ENCODE measurements around the gene GALNT9.

Gene GALNT9

DNA sequence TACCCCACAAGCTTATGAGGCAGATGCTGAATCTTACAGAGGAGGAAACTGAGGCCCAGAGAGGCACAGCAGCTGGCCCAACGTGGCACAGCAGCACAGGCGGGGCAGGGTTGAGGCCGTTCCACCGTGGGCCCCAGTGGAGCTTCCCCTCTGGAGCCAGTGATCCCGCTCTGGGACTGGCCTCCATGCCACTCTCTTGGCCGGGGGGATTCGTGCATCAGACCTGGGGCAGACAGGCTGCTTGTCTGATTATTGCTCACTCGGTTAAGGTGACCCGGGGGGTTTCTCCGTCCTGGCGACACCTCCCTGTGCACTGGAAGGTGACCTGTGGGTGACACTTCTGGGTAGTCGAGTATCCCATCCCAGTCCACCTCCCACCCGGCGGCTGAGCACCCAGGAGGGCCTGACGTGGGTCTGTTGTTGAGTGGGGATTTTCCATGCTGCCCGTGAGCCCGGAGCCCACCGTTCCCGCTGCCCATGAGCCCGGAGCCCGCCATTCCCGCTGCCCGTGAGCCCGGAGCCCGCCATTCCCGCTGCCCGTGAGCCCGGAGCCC lies 157.3 kb downstream of the GALNT9 start:
- 0 out of 2 replicates have a peak, but pooled peaks cover 12% of the 10 kb centered on the region for H4K20me1 ChIP-seq
- peaks cover 20% of the 10 kb centered on the region; the same call in 1 of the 2 replicates for H3K27me3 ChIP-seq
- peak overlapping the region; percentile 19; the same call in 1 of the 2 replicates for H3K27ac ChIP-seq
- peaks cover 96% of the 10 kb centered on the region for H3K4me1 ChIP-seq
- H3K9me3 ChIP-seq = no peaks in the 10 kb centered on the region
- no peak for TF ChIP-seq Cebpa-rat (IDR thresholded peaks at IDR 0.05)
- no peak overlapping the region for H3K4me3 ChIP-seq
- no peaks in the 10 kb centered on the region for H3K36me3 ChIP-seq
- H3K4me2 ChIP-seq = peak overlapping the region; percentile 94
- peak overlapping the region; percentile 10; the same call in 1 of the 2 replicates for H3K9ac ChIP-seq

DNA sequence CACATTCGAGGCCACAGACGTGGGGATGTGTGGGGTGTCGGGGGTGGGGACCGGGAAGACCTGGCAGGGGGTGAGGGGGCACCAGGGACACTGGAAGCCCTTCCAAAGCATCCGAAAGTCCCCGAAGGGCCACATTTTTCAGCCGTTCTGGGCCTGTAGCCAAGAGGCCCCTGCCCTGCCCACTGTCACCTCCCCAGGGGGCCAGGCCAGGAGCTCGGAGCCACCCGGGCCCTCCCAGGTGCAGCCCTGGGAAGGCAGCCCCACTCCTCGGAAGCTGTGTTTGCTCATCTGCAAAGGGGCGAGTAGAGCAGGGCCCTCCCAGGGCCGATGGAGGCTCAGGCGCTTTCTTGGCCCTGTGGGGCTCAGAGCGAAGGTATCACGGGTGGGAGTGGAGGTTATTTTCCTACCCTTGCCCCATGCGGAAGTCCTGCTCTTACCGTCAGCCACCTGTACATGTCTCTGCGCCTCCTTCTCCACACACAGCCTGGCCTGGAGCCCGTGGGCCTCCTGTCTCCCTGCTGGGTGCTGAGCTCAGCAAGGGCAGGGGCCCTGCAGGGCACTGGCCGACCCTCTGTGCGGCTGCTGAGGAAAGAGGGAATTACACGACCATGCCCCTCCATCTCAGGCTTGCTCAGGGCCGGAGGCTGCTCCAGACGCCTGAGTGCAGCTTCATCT lies 158.0 kb downstream of the GALNT9 start:
- H3K4me3 ChIP-seq = no peak overlapping the region
- no peaks in the 10 kb centered on the region for H3K9me3 ChIP-seq
- H3K36me3 ChIP-seq = no peaks in the 10 kb centered on the region
- peak overlapping the region; percentile 94 for H3K4me2 ChIP-seq
- peak overlapping the region; percentile 19; the same call in 1 of the 2 replicates for H3K27ac ChIP-seq
- H3K27me3 ChIP-seq = peaks cover 20% of the 10 kb centered on the region; the same call in 1 of the 2 replicates
- H4K20me1 ChIP-seq = 0 out of 2 replicates have a peak, but pooled peaks cover 12% of the 10 kb centered on the region
- H3K9ac ChIP-seq = peak overlapping the region; percentile 10; the same call in 1 of the 2 replicates
- H3K4me1 ChIP-seq = peaks cover 95% of the 10 kb centered on the region
- no peak for TF ChIP-seq Cebpa-rat (IDR thresholded peaks at IDR 0.05)

DNA sequence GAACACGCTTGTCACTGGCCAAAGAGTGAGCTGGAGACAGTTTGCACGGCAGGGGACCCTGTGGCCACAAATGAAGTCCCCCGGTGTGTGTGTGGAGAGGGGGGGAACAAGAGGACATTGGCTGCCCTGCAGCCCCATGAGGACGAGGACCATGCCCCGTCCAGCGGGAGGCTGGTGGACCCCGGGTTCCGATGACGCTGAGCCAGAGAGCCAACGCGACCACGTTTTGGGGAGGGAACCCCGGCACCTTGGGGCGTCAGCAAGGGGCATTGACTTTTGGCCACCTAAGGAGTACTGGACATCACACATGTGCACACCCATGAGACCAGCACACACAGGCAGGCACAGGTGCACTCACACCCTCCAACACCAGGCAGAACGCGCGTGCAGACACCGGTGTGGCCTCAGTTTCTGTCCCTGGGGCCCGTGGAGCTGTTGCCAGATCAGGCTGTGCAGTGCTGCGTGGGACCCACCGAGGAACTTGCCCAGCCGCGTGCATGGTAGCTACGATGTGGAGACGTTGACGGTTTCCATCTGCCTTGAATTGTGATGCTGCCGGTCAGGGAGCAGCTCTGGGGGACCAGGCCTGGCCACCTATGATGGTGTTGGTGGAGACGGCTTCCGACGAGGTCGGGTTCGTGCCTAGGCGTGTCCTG lies 158.6 kb downstream of the GALNT9 start:
- peaks cover 20% of the 10 kb centered on the region; the same call in 1 of the 2 replicates for H3K27me3 ChIP-seq
- no peaks in the 10 kb centered on the region for H3K36me3 ChIP-seq
- H3K9me3 ChIP-seq = no peaks in the 10 kb centered on the region
- H3K4me2 ChIP-seq = peak overlapping the region; percentile 94
- TF ChIP-seq Cebpa-rat (IDR thresholded peaks at IDR 0.05) = no peak
- H3K9ac ChIP-seq = no peak overlapping the region
- H4K20me1 ChIP-seq = 0 out of 2 replicates have a peak, but pooled peaks cover 12% of the 10 kb centered on the region
- peaks cover 88% of the 10 kb centered on the region for H3K4me1 ChIP-seq
- no peak overlapping the region for H3K4me3 ChIP-seq
- H3K27ac ChIP-seq = no peak overlapping the region

DNA sequence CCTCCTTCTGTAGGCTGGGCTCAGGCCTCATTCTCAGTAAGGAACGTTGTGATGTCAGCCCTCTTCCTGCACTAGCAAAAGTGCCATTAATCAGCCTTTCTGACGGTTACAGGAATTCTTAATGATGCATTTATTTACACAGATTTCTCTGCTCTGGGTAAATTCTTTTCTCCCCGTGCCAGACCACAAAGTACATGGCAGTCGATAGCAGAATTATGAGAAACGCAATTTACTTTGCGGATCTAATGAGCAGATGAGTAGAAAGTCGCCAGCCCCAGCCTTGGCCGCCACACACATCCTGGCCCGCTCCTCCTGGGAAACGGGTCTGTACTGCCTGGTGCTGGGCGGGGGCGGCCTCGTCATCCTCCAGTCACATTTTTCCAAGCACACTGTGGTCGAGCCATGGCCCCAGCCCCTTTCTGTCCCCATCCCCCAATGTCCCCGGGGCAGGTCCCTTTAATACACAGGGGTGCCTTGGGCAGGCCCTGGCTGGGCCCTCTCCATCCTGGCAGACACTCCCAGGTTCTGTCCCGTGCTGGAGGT lies 159.2 kb downstream of the GALNT9 start:
- 0 out of 2 replicates have a peak, but pooled peaks cover 12% of the 10 kb centered on the region for H4K20me1 ChIP-seq
- H3K9me3 ChIP-seq = no peaks in the 10 kb centered on the region
- no peak overlapping the region for H3K4me3 ChIP-seq
- H3K4me1 ChIP-seq = peaks cover 82% of the 10 kb centered on the region
- peaks cover 20% of the 10 kb centered on the region; the same call in 1 of the 2 replicates for H3K27me3 ChIP-seq
- TF ChIP-seq Cebpa-rat (IDR thresholded peaks at IDR 0.05) = no peak
- no peak overlapping the region for H3K9ac ChIP-seq
- no peak overlapping the region for H3K27ac ChIP-seq
- peak overlapping the region; percentile 94 for H3K4me2 ChIP-seq
- H3K36me3 ChIP-seq = no peaks in the 10 kb centered on the region

DNA sequence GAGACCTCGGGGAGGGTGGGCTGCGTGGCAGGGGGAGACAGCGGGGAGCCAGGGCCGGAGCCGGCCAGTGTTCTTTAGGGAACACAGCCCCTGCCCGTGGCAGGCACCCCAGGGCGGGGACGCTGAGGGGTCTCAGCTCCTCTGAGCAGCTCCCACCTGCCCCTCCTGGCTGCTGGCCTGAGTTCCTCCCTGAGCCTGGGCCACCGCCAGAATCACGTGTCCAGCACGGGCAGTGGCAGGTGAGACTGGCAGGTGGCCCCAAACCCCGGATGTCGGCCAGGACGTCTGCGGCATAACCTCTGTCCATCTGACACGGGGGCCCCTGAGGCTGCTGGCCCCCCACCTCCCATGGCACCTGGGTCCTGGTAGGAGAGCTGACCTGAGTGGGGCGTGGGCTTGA lies 160.0 kb downstream of the GALNT9 start:
- Histone ChIP-seq H3K9ac (no peak overlapping the region), H3K4me3 (no peak overlapping the region), H4K20me1 (0 out of 2 replicates have a peak, but pooled peaks cover 12% of the 10 kb centered on the region), H3K9me3 (no peaks in the 10 kb centered on the region), H3K4me1 (peaks cover 74% of the 10 kb centered on the region), H3K27ac (no peak overlapping the region), H3K36me3 (no peaks in the 10 kb centered on the region), H3K27me3 (peaks cover 19% of the 10 kb centered on the region; the same call in 1 of the 2 replicates), H3K4me2 (peak overlapping the region; percentile 94)
- no peak for TF ChIP-seq Cebpa-rat (IDR thresholded peaks at IDR 0.05)

DNA sequence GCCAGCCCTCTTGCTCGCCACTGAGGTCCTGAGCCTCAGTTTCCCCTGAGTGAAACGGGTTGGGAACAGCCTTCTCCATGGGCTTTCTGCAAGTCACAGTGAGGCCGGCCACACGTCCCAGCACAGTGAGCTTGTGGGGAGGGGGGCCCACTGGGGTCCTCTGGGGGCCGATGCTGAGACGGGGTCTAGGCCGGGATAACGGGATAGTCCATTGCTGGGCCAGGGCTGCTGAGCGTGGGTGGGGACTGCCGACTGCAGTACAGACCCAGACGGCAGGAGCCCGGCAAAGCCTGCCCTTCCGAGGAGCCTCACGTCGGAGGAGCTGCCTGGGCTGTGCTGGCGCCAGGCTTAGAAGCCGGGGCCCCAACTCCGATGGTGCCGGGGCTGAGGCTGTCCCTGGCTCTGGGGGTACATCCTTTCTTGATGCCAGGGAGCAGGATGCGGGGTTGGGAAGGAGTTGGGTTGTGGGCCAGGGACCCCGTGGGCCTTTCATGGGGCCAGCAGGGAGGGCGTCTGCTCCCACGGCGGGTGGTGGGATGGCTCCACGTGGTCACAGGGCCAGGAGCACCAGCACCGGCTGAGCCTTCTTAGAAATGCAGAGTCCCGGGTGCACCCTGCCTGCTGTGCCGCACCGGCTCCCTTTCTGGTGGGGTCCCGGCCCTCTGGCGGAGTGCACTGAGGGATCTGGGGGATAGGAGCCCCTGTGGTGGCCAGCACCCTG lies 160.9 kb downstream of the GALNT9 start:
- Histone ChIP-seq H3K4me3 (no peak overlapping the region), H3K9ac (peak overlapping the region; percentile 40; the same call in 1 of the 2 replicates), H3K4me1 (peaks cover 72% of the 10 kb centered on the region), H3K27ac (peak overlapping the region; percentile 65), H3K4me2 (peak overlapping the region; percentile 93), H4K20me1 (peaks cover 16% of the 10 kb centered on the region), H3K36me3 (no peaks in the 10 kb centered on the region), H3K9me3 (no peaks in the 10 kb centered on the region), H3K27me3 (peaks cover 17% of the 10 kb centered on the region)
- TF ChIP-seq Cebpa-rat (IDR thresholded peaks at IDR 0.05) = no peak

DNA sequence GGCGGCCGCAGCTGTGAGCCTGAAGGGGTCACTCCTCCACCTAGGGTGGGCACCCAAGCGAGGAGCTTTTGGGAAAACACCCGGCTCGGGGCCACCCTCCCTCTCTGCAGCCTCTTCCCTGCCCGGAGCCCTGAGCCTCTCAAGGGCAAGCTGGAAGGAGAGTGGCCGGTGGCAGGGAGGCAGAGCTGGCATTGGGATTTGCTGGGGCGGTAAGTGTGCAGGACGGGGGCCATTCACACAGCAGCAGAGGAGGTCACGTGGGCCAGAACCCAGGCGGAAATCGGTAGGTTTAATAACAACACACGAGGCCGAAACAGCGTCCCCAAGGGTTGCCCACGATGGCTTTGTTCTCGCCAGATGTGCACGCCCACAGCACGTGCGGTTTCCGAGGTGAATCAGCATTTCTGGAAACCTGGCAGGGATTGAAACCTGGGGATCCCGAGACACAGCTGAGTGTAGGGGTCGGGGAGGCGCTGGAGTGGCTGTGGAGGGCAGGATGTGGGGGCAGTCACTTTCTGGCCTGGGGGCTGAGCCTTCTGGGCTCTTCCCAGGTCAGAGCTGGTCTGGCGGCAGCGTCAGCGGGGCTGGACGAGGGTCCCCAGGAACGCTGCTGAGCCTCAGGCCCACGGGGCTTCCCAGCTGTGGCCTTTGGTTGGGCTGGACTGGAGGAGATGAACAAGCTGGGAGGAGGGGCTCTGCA lies 161.6 kb downstream of the GALNT9 start:
- peak overlapping the region; percentile 40; the same call in 1 of the 2 replicates for H3K9ac ChIP-seq
- H3K36me3 ChIP-seq = no peaks in the 10 kb centered on the region
- H4K20me1 ChIP-seq = peaks cover 20% of the 10 kb centered on the region
- peaks cover 72% of the 10 kb centered on the region for H3K4me1 ChIP-seq
- peak overlapping the region; percentile 93 for H3K4me2 ChIP-seq
- peak overlapping the region; percentile 36 for H3K4me3 ChIP-seq
- peak overlapping the region; percentile 65 for H3K27ac ChIP-seq
- no peaks in the 10 kb centered on the region for H3K9me3 ChIP-seq
- H3K27me3 ChIP-seq = peaks cover 18% of the 10 kb centered on the region
- TF ChIP-seq Cebpa-rat (IDR thresholded peaks at IDR 0.05) = no peak

DNA sequence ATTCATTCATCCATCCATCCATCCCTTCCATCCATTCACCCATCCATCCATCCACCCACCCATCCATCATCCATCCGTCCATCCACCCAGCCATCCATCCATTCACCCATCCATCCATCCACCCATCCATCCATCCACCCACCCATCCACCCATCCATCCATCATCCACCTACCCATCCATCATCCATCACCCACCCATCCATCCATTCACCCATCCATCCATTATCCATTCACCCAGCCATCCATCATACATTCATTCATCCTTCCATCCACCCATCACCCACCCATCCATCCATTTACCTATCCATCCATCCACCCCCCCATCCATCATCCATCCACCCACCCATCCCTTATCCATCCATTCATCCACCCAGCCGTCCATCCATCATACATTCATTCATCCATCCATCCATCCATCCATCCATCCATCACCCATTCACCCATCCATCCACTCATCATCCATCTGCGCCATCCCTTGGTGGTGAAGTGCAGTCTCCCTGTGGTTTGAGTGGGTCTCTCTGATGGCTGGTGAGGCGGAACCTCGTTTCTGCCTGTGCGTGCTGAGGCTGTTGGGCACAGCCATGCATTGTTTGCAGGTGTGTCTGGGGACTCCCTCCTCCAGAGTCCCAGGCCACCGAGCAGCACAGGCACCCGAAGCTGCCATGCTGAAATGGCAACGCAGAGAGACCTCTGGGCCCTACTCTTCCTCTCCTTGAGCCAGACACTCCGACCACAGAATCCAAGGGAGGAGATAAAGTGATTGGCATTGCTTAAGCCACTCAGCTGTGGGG lies 162.4 kb downstream of the GALNT9 start:
- Histone ChIP-seq H3K4me1 (peaks cover 72% of the 10 kb centered on the region), H4K20me1 (peaks cover 26% of the 10 kb centered on the region), H3K4me3 (peak overlapping the region; percentile 36; the same call in 1 of the 2 replicates), H3K9ac (no peak overlapping the region), H3K4me2 (peak overlapping the region; percentile 93), H3K27ac (peak overlapping the region; percentile 65), H3K9me3 (no peaks in the 10 kb centered on the region), H3K27me3 (peaks cover 21% of the 10 kb centered on the region), H3K36me3 (no peaks in the 10 kb centered on the region)
- no peak for TF ChIP-seq Cebpa-rat (IDR thresholded peaks at IDR 0.05)
